K562 (cell line): Measurements from ENCODE around the gene GDAP1L1. TPM values are rescaled to one million over a fixed set of nuclear protein-coding genes. Genes with fewer than 3 reads are reported as not detected.

ENCODE experiments used
- ATAC-seq: fragments of 200-7000 bp; cut with Tn5 transposase; 3 replicates; pipeline ENCODE4 v1.9.1; 2020; ENCODE audit warnings: moderate library complexity
- BruUV-seq: library from RNA; stranded (reverse); fragments of 400-500 nt; replicated peaks from 2 replicates; lab custom pipeline; 2021; lab: Mats Ljungman, UMichigan
- CTCF ChIA-PET: fragments of 300-600 bp; formaldehyde crosslinking; extraction: SDS; loops from one replicate; lab custom pipeline; 2021; ENCODE audit warnings: low intra/inter-chr PET ratio; lab: Yijun Ruan, JAX
- POLR2A ChIA-PET: fragments of 300-600, 350-650 bp; sonication (Branson Sonifier 250); formaldehyde crosslinking; extraction: SDS; loops from one replicate; lab custom pipeline; 2021; ENCODE audit warnings: antibody characterized with exemption, inconsistent platforms; lab: Yijun Ruan, JAX
- DNase-seq, 4 experiments: peaks; one replicate each; pipeline versions ENCODE4 v3.0.0 to v3.0.0-alpha.2; 2011 to 2018; ENCODE audit warnings: low spot score in 3 of 4, mixed read lengths in 3 of 4; ENCODE audit errors: extremely low read depth in 1 of 4
- FAIRE-seq: peaks from 2 replicates; lab custom pipeline; 2011; peaks lifted over from hg19 to GRCh38; lab: Jason Lieb, UNC
- H2AFZ ChIP-seq: 2 replicates; pipeline ENCODE4 v1.6.0; 2011; ENCODE audit warnings: low read depth, low read length, control low read depth, inconsistent platforms
- H3K27ac ChIP-seq: fragments of 200-600 bp; 3 replicates; pipeline ENCODE4 v1.8.0; 2011; ENCODE audit warnings: low read depth, mild to moderate bottlenecking, control low read depth, inconsistent platforms, low read length, moderate library complexity, mixed read lengths; ENCODE audit errors: extremely low read depth
- H3K27me3 ChIP-seq, 2 experiments: fragments of 300-600 bp in 1 of 2; 2 replicates in 1 of 2; 3 replicates in 1 of 2; pipeline versions ENCODE4 v1.6.0 to v1.8.0; 2011; ENCODE audit warnings: inconsistent platforms in 2 of 2, low read length in 2 of 2, mild to moderate bottlenecking in 1 of 2, mixed read lengths in 1 of 2, moderate library complexity in 1 of 2; ENCODE audit not compliant: control insufficient read depth in 2 of 2, insufficient read depth in 2 of 2
- H3K36me3 ChIP-seq: fragments of 300-600 bp; 3 replicates; pipeline ENCODE4 v1.8.0; 2011; ENCODE audit warnings: mild to moderate bottlenecking, low read length, inconsistent platforms; ENCODE audit not compliant: control insufficient read depth, insufficient read depth
- H3K4me1 ChIP-seq, 2 experiments: fragments of 200-600 bp in 1 of 2; replicated peaks in 1 of 2; 2 replicates in 1 of 2; 3 replicates in 1 of 2; pipeline versions ENCODE4 v1.5.1 to v1.8.0; 2011; ENCODE audit warnings: inconsistent platforms in 2 of 2, low read length in 2 of 2, mild to moderate bottlenecking in 1 of 2, mixed read lengths in 1 of 2, moderate library complexity in 1 of 2; ENCODE audit not compliant: control insufficient read depth in 2 of 2, insufficient read depth in 2 of 2
- H3K4me2 ChIP-seq: 2 replicates; pipeline ENCODE4 v1.6.1; 2011; ENCODE audit warnings: low read length, control low read depth, inconsistent platforms, mixed read lengths; ENCODE audit not compliant: insufficient read depth
- H3K4me3 ChIP-seq: fragments of 200-600 bp; sonication (generic), shearing (Covaris generic); 2 replicates; pipeline ENCODE4 v1.5.1; 2016; ENCODE audit warnings: control low read depth, inconsistent platforms
- H3K79me2 ChIP-seq: fragments of 200-600 bp; 3 replicates; pipeline ENCODE4 v1.8.0; 2011; ENCODE audit warnings: low read length, inconsistent platforms; ENCODE audit not compliant: control insufficient read depth, insufficient read depth
- H3K9ac ChIP-seq, 2 experiments: 2 replicates each; pipeline versions ENCODE4 v1.6.0 to v1.6.1; 2011; ENCODE audit warnings: low read depth in 2 of 2, low read length in 2 of 2, control low read depth in 1 of 2, inconsistent platforms in 1 of 2, mild to moderate bottlenecking in 1 of 2, mixed read lengths in 1 of 2; ENCODE audit not compliant: insufficient read depth in 1 of 2
- H3K9me1 ChIP-seq: one replicate; pipeline ENCODE4 v1.6.0; 2011; ENCODE audit warnings: inconsistent platforms, mild to moderate bottlenecking, low read length, moderate library complexity; ENCODE audit not compliant: control insufficient read depth, insufficient read depth
- H3K9me3 ChIP-seq: replicated peaks from 2 replicates; pipeline ENCODE4 v1.5.1; 2011; ENCODE audit warnings: low read depth, low read length, inconsistent platforms; ENCODE audit not compliant: control insufficient read depth, insufficient read depth
- H4K20me1 ChIP-seq: replicated peaks from 2 replicates; pipeline ENCODE4 v1.6.1; 2011; ENCODE audit warnings: low read length, inconsistent platforms, mixed read lengths; ENCODE audit not compliant: control insufficient read depth, insufficient read depth
- FOXJ2 ChIP-seq: fragments of 200-800 bp; sonication (Bioruptor generic); IDR thresholded peaks from 2 replicates; pipeline ENCODE4 v1.6.1; 2016; ENCODE audit warnings: missing genetic modification characterization, missing compliant biosample characterization
- NFRKB ChIP-seq: fragments of 450-650 bp; IDR thresholded peaks from 2 replicates; pipeline ENCODE4 v1.6.1; 2016; ENCODE audit warnings: low read depth
- NR3C1 ChIP-seq: sonication (generic); formaldehyde crosslinking; IDR thresholded peaks from 2 replicates; pipeline ENCODE4 v1.8.1; 2022; ENCODE audit warnings: missing genetic modification reagents
- RBM34 ChIP-seq: fragments of 200-400 bp; formaldehyde crosslinking; IDR thresholded peaks from 2 replicates; pipeline ENCODE4 v1.6.1; 2018; ENCODE audit warnings: low read length, borderline replicate concordance; ENCODE audit not compliant: insufficient read depth
- RUNX1 ChIP-seq: sonication (generic); IDR thresholded peaks from 2 replicates; pipeline ENCODE4 v1.6.1; 2016; ENCODE audit warnings: antibody characterized with exemption, low read depth
- SIRT6 ChIP-seq: IDR thresholded peaks from one replicate; pipeline ENCODE4 v1.6.1; 2012; ENCODE audit warnings: low read depth, mild to moderate bottlenecking, control low read depth, inconsistent platforms, low read length, moderate library complexity
- TBP ChIP-seq: optimal IDR thresholded peaks from 2 replicates; pipeline ENCODE3; 2011; ENCODE audit warnings: low read depth, low read length, improper control_type of control experiment
- TFAM ChIP-seq: fragments of 250-450 bp; sonication (Bioruptor Pico); conservative IDR thresholded peaks from 2 replicates; pipeline ENCODE4 v1.5.0; 2021; ENCODE audit warnings: mild to moderate bottlenecking, moderate library complexity
- TGIF2 ChIP-seq: sonication (generic); formaldehyde crosslinking; IDR thresholded peaks from 2 replicates; pipeline ENCODE4 v1.8.1; 2022; ENCODE audit warnings: mild to moderate bottlenecking, missing genetic modification reagents, moderate library complexity
- ZKSCAN1 ChIP-seq: fragments of 150-350 bp; IDR thresholded peaks from 2 replicates; pipeline ENCODE4 v1.6.1; 2016; ENCODE audit warnings: low read depth, low read length
- ZNF12 ChIP-seq: sonication (generic); formaldehyde crosslinking; IDR thresholded peaks from 2 replicates; pipeline ENCODE4 v1.4.0; 2020; ENCODE audit warnings: mild to moderate bottlenecking, missing genetic modification reagents
- ZNF778 ChIP-seq: fragments of 450-650 bp; formaldehyde crosslinking; IDR thresholded peaks from 2 replicates; pipeline ENCODE4 v1.4.0; 2020; ENCODE audit warnings: mild to moderate bottlenecking, moderate library complexity
- in situ Hi-C: fragments of 300-500 bp; cut with MboI; formaldehyde crosslinking; loops from 4 replicates; pipeline ENCODE4 v1.15.0; 2018; ENCODE audit warnings: inconsistent platforms, mixed read lengths
- intact Hi-C: fragments of 100-400 bp; cut with micrococcal nuclease; formaldehyde crosslinking; loops from 2 replicates; pipeline ENCODE4 v1.14.2; 2022
- polyA plus RNA-seq, 8 experiments: library from polyadenylated mRNA; depleted of rRNA in 4 of 8; stranded (reverse) in 5 of 8; unstranded in 3 of 8; fragments of >200 nt; fragmentation: Nextera tagmentation in 2 of 8; fragmentation: Illumina TruSeq in 1 of 8; extraction: Ambion mirVana in 2 of 8; extraction: Trizol in 1 of 8; gene quantifications; 2 replicates each; pipeline versions ENCODE4 v1.2.1 to v1.2.3, GENCODE V29; 2011 to 2014; ENCODE audit warnings: inconsistent platforms in 1 of 8, missing spikeins in 1 of 8
- total RNA-seq, 7 experiments: library from RNA; depleted of rRNA in 6 of 7; stranded (reverse); fragments of >200 nt in 6 of 7; fragmentation: Illumina TruSeq in 2 of 7; extraction: Trizol in 2 of 7; gene quantifications; 2 replicates each; pipeline versions ENCODE4 v1.2.1 to v1.2.3, GENCODE V29; 2011 to 2021; ENCODE audit warnings: low replicate concordance in 1 of 7
- TF ChIP-seq, protein P1 (sequence below), 2 experiments: IDR thresholded peaks in 1 of 2; conservative IDR thresholded peaks in 1 of 2; 2 replicates each; pipeline ENCODE4 v1.6.1; 2016; ENCODE audit warnings: low read depth in 2 of 2, mild to moderate bottlenecking in 1 of 2, missing compliant biosample characterization in 1 of 2, missing genetic modification characterization in 1 of 2, moderate library complexity in 1 of 2
- TF ChIP-seq, protein P2 (sequence below): IDR thresholded peaks from 2 replicates; pipeline ENCODE4 v1.6.1; 2011; ENCODE audit not compliant: insufficient read length; ENCODE audit errors: extremely low read depth
- TF ChIP-seq, protein P3 (sequence below): fragments of 450-650 bp; formaldehyde crosslinking; IDR thresholded peaks from 2 replicates; pipeline ENCODE4 v1.4.0; 2020; ENCODE audit warnings: mild to moderate bottlenecking, moderate library complexity
- TF ChIP-seq, protein P4 (sequence below), 2 experiments: fragments of 450-650 bp in 1 of 2; sonication (generic) in 1 of 2; formaldehyde crosslinking; conservative IDR thresholded peaks; 2 replicates each; pipeline versions ENCODE4 v1.4.0 to v1.8.1; 2020 to 2022; ENCODE audit warnings: mild to moderate bottlenecking in 1 of 2, missing genetic modification reagents in 1 of 2

Gene GDAP1L1
- total and polyA plus RNA-seq, 9 of the 15 experiments (the other 6 are each of a cell fraction or from before 2014, with no cell fraction given) = 0.06 to 0.40 (median 0.19) TPM; not detected in 5

- TF ChIP-seq ZNF778 (CRISPR knock-in tag) (no peak), ZNF12 (CRISPR knock-in tag) (no peak), RUNX1 (no peak), ZKSCAN1 (no peak), RBM34 (no peak), TBP (no peak), TGIF2 (no peak), SIRT6 (no peak), TFAM (no peak), NR3C1 (no peak), NFRKB (no peak), FOXJ2 (no peak)
- TF ChIP-seq, protein P1, sequence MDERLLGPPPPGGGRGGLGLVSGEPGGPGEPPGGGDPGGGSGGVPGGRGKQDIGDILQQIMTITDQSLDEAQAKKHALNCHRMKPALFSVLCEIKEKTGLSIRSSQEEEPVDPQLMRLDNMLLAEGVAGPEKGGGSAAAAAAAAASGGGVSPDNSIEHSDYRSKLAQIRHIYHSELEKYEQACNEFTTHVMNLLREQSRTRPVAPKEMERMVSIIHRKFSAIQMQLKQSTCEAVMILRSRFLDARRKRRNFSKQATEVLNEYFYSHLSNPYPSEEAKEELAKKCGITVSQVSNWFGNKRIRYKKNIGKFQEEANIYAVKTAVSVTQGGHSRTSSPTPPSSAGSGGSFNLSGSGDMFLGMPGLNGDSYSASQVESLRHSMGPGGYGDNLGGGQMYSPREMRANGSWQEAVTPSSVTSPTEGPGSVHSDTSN (CRISPR knock-in tag; IDR thresholded peaks at IDR 0.05; ENCODE audit: low read depth) = no peak
- TF ChIP-seq, protein P1 (tag; conservative IDR thresholded peaks at IDR 0.05; ENCODE audit: low read depth) = no peak
- TF ChIP-seq, protein P2, sequence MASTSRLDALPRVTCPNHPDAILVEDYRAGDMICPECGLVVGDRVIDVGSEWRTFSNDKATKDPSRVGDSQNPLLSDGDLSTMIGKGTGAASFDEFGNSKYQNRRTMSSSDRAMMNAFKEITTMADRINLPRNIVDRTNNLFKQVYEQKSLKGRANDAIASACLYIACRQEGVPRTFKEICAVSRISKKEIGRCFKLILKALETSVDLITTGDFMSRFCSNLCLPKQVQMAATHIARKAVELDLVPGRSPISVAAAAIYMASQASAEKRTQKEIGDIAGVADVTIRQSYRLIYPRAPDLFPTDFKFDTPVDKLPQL = no peak
- TF ChIP-seq, protein P3, sequence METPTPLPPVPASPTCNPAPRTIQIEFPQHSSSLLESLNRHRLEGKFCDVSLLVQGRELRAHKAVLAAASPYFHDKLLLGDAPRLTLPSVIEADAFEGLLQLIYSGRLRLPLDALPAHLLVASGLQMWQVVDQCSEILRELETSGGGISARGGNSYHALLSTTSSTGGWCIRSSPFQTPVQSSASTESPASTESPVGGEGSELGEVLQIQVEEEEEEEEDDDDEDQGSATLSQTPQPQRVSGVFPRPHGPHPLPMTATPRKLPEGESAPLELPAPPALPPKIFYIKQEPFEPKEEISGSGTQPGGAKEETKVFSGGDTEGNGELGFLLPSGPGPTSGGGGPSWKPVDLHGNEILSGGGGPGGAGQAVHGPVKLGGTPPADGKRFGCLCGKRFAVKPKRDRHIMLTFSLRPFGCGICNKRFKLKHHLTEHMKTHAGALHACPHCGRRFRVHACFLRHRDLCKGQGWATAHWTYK (CRISPR knock-in tag) = no peak
- TF ChIP-seq, protein P4, sequence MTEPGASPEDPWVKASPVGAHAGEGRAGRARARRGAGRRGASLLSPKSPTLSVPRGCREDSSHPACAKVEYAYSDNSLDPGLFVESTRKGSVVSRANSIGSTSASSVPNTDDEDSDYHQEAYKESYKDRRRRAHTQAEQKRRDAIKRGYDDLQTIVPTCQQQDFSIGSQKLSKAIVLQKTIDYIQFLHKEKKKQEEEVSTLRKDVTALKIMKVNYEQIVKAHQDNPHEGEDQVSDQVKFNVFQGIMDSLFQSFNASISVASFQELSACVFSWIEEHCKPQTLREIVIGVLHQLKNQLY (CRISPR knock-in tag; conservative IDR thresholded peaks at IDR 0.05) = no peak
- ATAC-seq (no peak), FAIRE-seq (no peak), DNase-seq (no peak)
- ChIA-PET POLR2A (no interaction called here), CTCF (no interaction called here)
- H3K9me1 ChIP-seq = no peaks in the 10 kb centered on the region
- H3K4me1 ChIP-seq = peaks cover 0 to 2% of the 10 kb centered on the region in 2 experiments; a peak in 2 of 5 replicates
- no peaks in the 10 kb centered on the region for H3K36me3 ChIP-seq
- intact Hi-C loops (no loop called here), in situ Hi-C loops (no loop called here)
- no peak overlapping the region for H2AFZ ChIP-seq
- no peaks in the 10 kb centered on the region for H3K27me3 ChIP-seq
- no peaks in the 10 kb centered on the region for H4K20me1 ChIP-seq
- H3K79me2 ChIP-seq = no peaks in the 10 kb centered on the region
- no peak overlapping the region for H3K27ac ChIP-seq
- no peak overlapping the region for H3K4me2 ChIP-seq
- no TSS peak for BruUV-seq
- no peak overlapping the region for H3K4me3 ChIP-seq
- H3K9me3 ChIP-seq = no peaks in the 10 kb centered on the region
- H3K9ac ChIP-seq = no peak overlapping the region
Observed at GRCh38 chr20:44304383-44304782, 57.3 kb downstream of the GDAP1L1 start.
